GM21423 (cell line): Measurements from ENCODE around the gene ZNF565.
"Not testable (repeated sequence)": the region's sequence is repeated elsewhere in the genome, so short reads cannot be mapped to it uniquely, and the experiment has no call there.

Experiments
- ATAC-seq: cut with Tn5 transposase; IDR thresholded peaks from one replicate; pipeline ENCODE4 v1.9.1; 2021; ENCODE audit warnings: mild to moderate bottlenecking, moderate library complexity; ENCODE audit not compliant: unreplicated experiment

ZNF565 gene

GRCh38 chr19:36215276-36216123 is 1.0 kb upstream of the ZNF565 start:
- peak; percentile 16 for ATAC-seq

GRCh38 chr19:36212895-36213294 is 1.6 kb downstream of the ZNF565 start:
- ATAC-seq: no peak

- no peak for ATAC-seq
Observed at GRCh38 chr19:36210497-36210896, 4.0 kb downstream of the ZNF565 start.

DNA sequence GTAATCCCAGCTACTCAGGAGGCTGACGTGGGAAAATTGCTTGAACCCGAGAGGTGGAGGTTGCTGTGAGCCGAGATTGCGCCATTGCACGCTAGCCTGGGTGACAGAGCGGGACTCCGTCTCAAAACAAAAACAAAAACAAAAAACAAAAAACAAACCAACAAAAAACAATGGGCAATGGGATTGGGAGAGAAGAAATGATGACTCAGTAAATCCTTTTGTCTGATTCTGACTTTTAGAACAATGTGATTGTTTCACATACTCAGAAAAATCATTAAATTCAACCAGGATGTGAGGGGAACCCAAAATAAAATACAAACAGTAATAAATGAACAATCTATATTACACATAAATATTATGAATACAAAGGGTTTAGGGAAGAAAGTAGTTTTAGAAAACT is 5.1 kb downstream of the ZNF565 start:
- ATAC-seq: no peak

DNA sequence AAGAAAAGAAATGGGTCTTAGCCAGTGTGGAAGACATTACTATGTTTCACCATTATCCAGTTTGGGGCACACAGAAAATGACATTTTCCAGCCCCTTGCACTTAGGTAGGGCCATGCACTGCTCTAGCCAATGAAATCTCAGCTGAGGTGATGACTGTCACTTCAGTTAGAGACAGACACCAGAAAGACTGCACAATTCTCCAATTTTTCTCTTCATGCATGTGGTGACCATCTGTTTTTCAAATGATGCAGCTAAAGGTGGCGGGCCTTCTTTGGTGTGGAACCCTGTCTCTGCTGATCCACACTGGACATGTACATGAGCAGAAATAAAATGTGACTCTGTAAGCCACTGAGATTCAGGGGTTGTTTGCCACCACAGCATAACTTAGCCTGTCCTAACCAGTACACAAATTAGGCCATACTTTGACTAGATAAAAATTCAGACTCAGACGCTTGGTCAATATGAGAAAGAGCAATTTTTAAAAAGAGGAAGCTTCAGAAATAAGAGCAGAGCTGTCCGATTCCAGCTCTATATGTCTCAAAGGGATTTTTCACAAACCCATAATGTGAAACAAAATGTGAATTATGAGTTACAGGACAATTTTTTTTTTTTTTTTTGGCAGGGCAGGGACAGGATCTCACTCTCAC is 6.7 kb downstream of the ZNF565 start:
- ATAC-seq: no peak

GRCh38 chr19:36203293-36203692 is 11.2 kb downstream of the ZNF565 start:
- no peak for ATAC-seq

DNA sequence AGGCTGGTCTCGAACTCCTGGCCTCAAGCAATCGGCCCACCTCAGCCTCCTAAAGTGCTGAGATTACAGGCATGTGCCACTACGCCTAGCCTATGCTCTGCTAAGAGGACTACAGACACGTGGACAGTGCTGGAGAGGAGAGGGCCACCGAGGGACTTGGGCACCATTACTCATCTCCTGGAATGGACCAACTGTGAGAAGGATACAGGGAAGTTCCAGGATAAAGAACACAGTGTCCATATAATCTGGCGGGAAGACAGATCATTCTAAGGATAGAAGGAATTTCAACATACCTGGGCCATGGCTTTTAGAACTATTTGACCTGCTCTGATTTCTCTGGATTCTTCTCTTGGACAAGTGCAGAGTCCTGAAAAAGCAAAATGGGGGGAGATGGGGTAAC is 12.8 kb downstream of the ZNF565 start:
- no peak for ATAC-seq

DNA sequence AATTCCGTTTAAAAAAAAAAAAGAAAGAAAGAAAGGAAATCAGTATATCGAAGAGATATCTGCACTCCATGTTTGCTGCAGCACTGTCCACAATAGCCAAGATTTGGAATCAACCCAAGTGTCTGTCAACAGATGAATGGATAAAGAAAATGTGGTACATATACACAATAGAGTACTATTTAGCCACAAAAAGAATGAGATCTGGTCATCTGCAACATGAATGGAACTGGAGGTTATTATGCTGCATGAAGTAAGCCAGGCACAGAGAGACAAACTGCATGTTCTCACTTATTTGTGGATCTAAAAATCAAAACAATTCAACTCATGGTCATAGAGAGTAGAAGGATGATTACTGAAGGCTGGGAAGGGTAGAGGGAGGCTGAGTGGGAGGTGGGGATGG is 16.3 kb downstream of the ZNF565 start:
- ATAC-seq: no peak

DNA sequence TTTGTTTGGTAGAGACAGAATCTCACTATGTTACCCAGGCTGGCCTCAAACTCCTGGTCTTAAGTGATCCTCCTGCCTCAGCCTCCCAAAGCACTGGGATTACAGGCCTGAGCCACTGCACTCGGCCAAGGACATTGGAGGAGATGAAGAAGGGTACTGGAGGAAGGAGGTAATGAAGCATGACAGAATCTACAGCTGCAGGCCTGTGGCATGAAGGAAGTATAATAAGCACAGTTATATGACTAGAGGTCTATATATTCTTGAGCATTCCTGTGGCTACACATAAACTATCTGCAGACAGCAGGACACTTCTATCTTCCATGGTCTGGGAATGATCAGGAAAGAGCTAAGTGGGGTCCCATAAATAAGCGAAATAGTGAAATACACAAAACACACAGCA is 18.2 kb downstream of the ZNF565 start:
- no peak for ATAC-seq

DNA sequence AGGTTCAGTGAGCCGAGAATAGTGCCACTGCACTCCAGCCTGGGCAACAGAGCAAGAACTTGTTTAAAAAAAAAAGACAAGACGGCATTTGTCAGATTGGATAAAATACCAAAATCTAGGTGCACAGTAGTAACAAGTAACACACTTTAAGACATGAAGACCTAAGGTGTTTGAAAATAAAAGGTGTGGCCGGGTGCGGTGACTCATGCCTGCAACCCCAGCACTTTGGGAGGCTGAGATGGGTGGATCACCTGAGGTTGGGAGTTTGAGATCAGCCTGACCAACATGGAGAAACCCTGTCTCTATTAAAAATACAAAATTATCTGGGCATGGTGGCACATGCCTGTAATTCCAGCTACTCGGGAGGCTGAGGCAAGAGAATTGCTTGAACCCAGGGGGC is 27.7 kb downstream of the ZNF565 start:
- not testable (repeated sequence) for ATAC-seq

DNA sequence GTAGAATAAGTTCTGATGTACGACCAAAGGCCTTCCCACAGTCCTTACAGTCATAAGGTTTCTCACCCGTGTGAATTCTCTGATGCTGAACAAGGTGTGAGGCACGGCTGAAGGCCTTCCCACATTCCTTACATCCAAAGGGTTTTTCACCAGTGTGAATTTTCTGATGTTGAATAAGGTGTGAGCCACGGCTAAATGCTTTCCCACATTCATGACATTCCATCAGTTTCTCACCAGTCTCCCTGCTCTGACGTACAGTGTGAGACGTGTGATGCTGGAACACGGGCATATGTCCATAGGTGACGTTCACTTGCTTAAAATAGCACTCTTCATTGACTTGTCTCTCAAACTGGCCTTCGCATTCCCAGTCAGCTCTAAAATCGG is 31.2 kb downstream of the ZNF565 start:
- no peak for ATAC-seq

DNA sequence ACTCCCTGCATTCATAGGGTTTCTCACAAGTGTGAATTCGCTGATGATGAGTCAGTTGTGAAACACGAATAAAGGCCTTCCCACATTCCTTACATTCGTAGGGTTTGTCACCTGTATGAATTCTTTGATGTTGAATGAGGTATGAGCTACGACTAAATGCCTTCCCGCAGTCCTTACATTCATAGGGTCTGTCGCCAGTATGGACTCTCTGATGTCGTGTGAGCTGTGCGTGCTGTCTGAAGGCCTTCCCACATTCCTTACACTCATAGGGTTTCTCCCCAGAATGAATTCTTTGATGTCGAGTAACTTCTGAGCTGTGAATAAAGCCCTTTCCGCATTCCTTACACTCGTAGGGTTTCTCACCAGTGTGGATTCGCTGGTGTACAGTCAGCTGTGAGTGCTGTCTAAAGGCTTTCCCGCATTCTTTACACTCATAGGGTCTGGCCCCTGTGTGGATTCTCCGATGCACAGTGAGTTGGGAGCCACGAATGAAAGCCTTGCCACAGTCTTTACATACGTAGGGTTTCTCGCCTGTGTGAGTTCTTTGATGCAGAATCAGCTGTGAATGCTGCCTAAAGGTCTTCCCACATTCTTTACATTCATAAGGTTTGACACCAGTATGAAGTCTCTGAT is 31.7 kb downstream of the ZNF565 start:
- ATAC-seq: no peak

DNA sequence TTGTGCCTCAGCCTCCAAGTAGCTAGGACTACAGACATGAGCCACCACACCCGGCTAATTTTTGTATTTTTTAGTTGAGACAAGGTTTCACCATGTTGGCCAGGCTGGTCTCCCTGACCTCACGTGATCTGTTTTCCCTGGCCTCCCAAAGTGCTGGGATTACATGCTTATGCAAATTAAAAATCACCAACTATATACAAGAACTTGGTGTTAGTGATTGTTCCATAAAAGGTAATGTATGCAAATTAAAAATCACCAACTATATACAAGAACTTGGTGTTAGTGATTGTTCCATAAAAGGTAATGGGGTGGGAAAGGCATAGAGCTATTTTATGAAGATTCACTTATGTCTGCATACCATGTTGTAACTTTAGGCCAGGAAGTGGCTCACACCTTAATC is 35.4 kb downstream of the ZNF565 start:
- ATAC-seq: not testable (repeated sequence)

- not testable (repeated sequence) for ATAC-seq
Observed at GRCh38 chr19:36173846-36174245, 40.6 kb downstream of the ZNF565 start.

DNA sequence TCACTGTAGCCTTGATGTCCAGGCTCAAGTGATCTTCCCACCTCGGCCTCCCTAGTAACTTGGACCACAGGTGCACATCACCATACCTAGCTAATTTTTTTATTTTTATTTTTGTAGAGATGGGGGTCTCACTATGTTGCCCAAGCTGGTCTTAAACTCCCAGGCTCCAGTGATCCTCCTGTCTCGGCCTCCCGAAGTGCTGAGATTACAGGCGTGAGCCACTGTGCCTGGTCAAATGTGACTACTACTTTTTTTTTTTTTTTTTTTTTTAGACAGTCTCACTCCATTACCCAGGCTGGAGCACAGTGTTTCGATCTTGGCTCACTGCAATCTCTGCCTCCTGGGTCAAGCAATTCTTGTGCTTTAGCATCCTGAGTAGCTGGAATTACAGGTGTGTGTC is 41.6 kb downstream of the ZNF565 start:
- ATAC-seq: no peak

DNA sequence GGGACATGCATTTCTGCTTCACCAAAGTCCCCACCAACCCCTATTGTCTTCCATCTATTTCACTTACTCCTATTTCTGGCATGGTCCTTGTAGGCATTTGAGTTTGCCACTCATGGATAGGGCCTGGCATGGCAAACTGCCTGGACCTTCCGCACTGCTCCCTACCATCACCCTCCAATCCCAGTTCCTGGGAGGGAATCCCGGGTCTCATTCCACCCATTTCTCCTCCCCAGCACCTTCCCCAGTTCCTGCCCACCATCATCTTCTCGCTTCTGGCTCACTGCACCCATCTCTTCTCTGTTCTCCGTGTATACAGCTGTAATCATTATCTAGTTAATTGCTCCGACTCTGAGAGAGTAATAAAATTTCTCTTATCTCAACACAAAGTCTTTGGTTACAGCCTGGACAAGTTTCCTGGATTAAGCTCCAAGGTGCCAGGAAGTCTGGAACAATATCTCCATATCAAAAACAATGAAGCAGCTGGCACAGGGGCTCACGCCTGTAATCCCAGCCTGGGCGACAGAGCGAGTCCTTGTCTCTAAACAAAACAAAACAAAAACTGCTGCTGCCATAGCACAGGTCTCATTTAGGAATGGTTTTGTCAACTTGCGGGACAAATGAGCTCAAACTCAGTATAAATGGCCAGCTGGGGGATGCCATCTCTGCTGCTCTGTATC is 45.2 kb downstream of the ZNF565 start:
- ATAC-seq: no peak

GRCh38 chr19:36163813-36164212 is 50.7 kb downstream of the ZNF565 start:
- no peak for ATAC-seq

- ATAC-seq: no peak
Observed at GRCh38 chr19:36160821-36161596, 53.5 kb downstream of the ZNF565 start.

DNA sequence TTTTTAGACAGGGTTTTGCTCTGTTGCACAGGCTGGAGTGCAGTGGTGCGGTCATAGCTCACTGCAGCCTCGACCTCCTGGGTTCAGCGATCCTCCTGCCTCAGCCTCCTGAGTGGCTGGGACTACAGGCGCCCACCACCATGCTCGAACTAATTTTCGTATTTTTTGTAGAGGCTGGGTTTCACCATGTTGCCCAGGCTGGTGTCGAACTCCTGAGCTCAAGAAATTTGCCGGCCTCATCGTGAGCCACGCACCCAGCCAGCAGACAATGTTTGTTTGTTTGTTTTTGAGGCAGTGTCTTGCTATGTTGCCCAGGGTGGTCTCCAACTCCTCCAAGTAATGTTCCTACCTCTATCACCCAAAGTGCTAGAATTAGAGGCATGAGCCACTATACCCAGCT is 61.3 kb downstream of the ZNF565 start:
- no peak for ATAC-seq

GRCh38 chr19:36152352-36153091 is 61.9 kb downstream of the ZNF565 start, which contains the start of gene COX7A1:
Gene COX7A1, minus strand, starts transcription at chr19:36152447. Its CDS starts 40 bp downstream, at chr19:36152407.
- no peak for ATAC-seq
